OCI-LY1 (cell line): ENCODE data around the gene PTTG1IP2.

Source experiments
- H2AFZ ChIP-seq: fragments of 200-600 bp; sonication (generic), shearing (Covaris generic); 2 replicates; pipeline ENCODE4 v1.6.0; 2014; ENCODE audit warnings: antibody characterized with exemption, mild to moderate bottlenecking, low read length
- H3F3A ChIP-seq: fragments of 200-600 bp; sonication (generic), shearing (Covaris generic); 2 replicates; pipeline ENCODE4 v1.6.0; 2014; ENCODE audit warnings: mild to moderate bottlenecking, antibody characterized with exemption, low read length, moderate library complexity; ENCODE audit not compliant: insufficient read depth
- H3K27ac ChIP-seq: fragments of 200-600 bp; sonication (generic); 2 replicates; pipeline ENCODE4 v1.5.1; 2014; ENCODE audit warnings: low read length, mixed run types, mild to moderate bottlenecking, low read depth; ENCODE audit not compliant: poor library complexity, severe bottlenecking
- H3K27me3 ChIP-seq: fragments of 200-600 bp; sonication (generic); 2 replicates; pipeline ENCODE4 v1.6.0; 2014; ENCODE audit warnings: antibody characterized with exemption, mild to moderate bottlenecking, low read length, moderate library complexity; ENCODE audit not compliant: insufficient read depth
- H3K36me3 ChIP-seq: fragments of 200-600 bp; sonication (generic); 2 replicates; pipeline ENCODE4 v1.6.1; 2014; ENCODE audit warnings: mild to moderate bottlenecking, antibody characterized with exemption, low read length, moderate library complexity, mixed read lengths; ENCODE audit not compliant: insufficient read depth
- H3K4me1 ChIP-seq: fragments of 200-600 bp; sonication (generic); 2 replicates; pipeline ENCODE4 v1.5.1; 2014; ENCODE audit warnings: mild to moderate bottlenecking, low read length, moderate library complexity; ENCODE audit not compliant: insufficient read depth, severe bottlenecking
- H3K4me2 ChIP-seq: fragments of 200-600 bp; sonication (generic), shearing (Covaris generic); 2 replicates; pipeline ENCODE4 v1.6.1; 2014; ENCODE audit warnings: low read length
- H3K4me3 ChIP-seq: fragments of 200-600 bp; sonication (generic); 2 replicates; pipeline ENCODE4 v1.5.1; 2014; ENCODE audit warnings: low read length, low read depth, mild to moderate bottlenecking, mixed read lengths; ENCODE audit not compliant: poor library complexity, severe bottlenecking
- H3K79me2 ChIP-seq: fragments of 200-600 bp; shearing (Covaris generic); 2 replicates; pipeline ENCODE4 v1.6.1; 2016; ENCODE audit warnings: mixed run types, low read length, mixed read lengths; ENCODE audit not compliant: insufficient read depth
- H3K9ac ChIP-seq: fragments of 200-600 bp; sonication (generic), shearing (Covaris generic); 2 replicates; pipeline ENCODE4 v1.6.1; 2014; ENCODE audit warnings: mild to moderate bottlenecking, low read length, mixed read lengths
- H3K9me2 ChIP-seq: fragments of 200-600 bp; sonication (generic), shearing (Covaris generic); 2 replicates; pipeline ENCODE4 v1.6.1; 2014; ENCODE audit warnings: low read depth, mild to moderate bottlenecking, low read length, mixed read lengths
- H3K9me3 ChIP-seq: fragments of 200-600 bp; shearing (Covaris generic); 2 replicates; pipeline ENCODE4 v1.6.1; 2014; ENCODE audit warnings: low read length, mixed read lengths
- H4K20me1 ChIP-seq: fragments of 200-600 bp; sonication (generic), shearing (Covaris generic); 2 replicates; pipeline ENCODE4 v1.6.0; 2016; ENCODE audit warnings: mild to moderate bottlenecking, low read length; ENCODE audit not compliant: insufficient read depth
- CTCF ChIP-seq: fragments of 200-600 bp; sonication (generic), shearing (Covaris generic); IDR thresholded peaks from 2 replicates; pipeline ENCODE4 v1.5.1; 2017; ENCODE audit warnings: mild to moderate bottlenecking, antibody characterized with exemption, low read length, moderate library complexity, mixed read lengths
- EZH2 ChIP-seq: fragments of 200-600 bp; sonication (generic), shearing (Covaris generic); IDR thresholded peaks from 2 replicates; pipeline ENCODE4 v1.8.0; 2017; ENCODE audit warnings: borderline replicate concordance, mixed run types, mild to moderate bottlenecking, antibody characterized with exemption, low read length, moderate library complexity, mixed read lengths

Gene PTTG1IP2

GRCh38 chr7:90453259-90453891 is 16.1 kb upstream of the PTTG1IP2 start:
- Histone ChIP-seq H3K9ac (no peak overlapping the region), H3F3A (no peaks in the 10 kb centered on the region), H3K27me3 (no peaks in the 10 kb centered on the region), H3K36me3 (no peaks in the 10 kb centered on the region), H3K9me3 (no peaks in the 10 kb centered on the region), H2AFZ (no peak overlapping the region), H3K4me1 (no peaks in the 10 kb centered on the region), H3K4me3 (no peak overlapping the region), H4K20me1 (no peaks in the 10 kb centered on the region), H3K9me2 (no peaks in the 10 kb centered on the region), H3K79me2 (no peaks in the 10 kb centered on the region), H3K4me2 (no peak overlapping the region), H3K27ac (no peak overlapping the region)
- TF ChIP-seq EZH2, result no peak
- TF ChIP-seq CTCF, result no peak

GRCh38 chr7:90453931-90454330 is 15.5 kb upstream of the PTTG1IP2 start:
- Histone ChIP-seq H3K27me3 (no peaks in the 10 kb centered on the region), H3K27ac (no peak overlapping the region), H3K79me2 (no peaks in the 10 kb centered on the region), H3K9ac (no peak overlapping the region), H4K20me1 (no peaks in the 10 kb centered on the region), H3K4me3 (no peak overlapping the region), H3K36me3 (no peaks in the 10 kb centered on the region), H3K9me3 (no peaks in the 10 kb centered on the region), H3K4me1 (no peaks in the 10 kb centered on the region), H2AFZ (no peak overlapping the region), H3K4me2 (no peak overlapping the region), H3K9me2 (no peaks in the 10 kb centered on the region), H3F3A (no peaks in the 10 kb centered on the region)
- TF ChIP-seq CTCF (no peak), EZH2 (no peak)

DNA sequence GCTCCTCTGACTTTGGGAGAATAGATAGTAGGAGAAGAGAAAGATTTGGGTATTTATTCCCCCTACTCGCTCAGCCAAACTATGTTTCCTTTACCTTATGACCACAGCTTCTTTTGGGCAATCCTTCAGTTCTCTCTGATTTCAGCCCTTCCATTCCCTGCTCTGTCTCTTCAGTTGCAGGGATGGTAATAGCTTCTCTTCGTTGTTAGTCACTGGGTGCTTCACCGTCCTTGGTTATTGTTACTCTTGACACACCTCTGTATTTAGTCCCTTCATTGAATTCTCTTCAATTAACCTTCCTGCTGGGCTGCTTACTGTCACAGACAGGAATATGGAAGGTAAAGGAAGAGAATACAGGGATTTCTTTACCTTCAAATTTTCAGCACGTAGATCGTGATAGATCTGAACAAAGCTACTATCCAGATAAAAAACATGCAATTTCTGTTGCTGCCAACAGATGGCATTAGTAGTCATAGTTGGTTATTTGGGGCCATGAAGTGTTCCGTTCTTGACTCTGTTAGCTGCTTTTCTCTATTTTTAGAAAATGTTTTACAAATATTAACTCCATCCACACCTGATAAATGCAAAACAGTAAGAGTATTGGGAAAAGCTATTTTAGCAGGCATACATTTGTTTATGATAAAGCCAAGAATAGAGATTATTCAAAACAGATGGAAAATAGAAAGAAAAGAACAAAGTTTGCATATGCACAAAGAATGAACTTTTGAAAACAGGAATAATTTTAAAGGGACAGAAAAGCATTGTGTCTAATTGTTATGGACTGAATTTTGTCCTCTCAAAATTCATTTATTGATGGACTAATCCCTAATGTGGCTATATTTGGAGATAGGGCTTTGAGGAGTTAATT is 14.0 kb upstream of the PTTG1IP2 start:
- Histone ChIP-seq H3F3A (no peaks in the 10 kb centered on the region), H2AFZ (no peak overlapping the region), H3K9ac (no peak overlapping the region), H3K27ac (no peak overlapping the region), H3K36me3 (no peaks in the 10 kb centered on the region), H3K9me3 (no peaks in the 10 kb centered on the region), H3K4me1 (no peaks in the 10 kb centered on the region), H4K20me1 (no peaks in the 10 kb centered on the region), H3K4me2 (peak overlapping the region; percentile 37; the same call in 1 of the 2 replicates), H3K9me2 (no peaks in the 10 kb centered on the region), H3K4me3 (no peak overlapping the region), H3K27me3 (no peaks in the 10 kb centered on the region), H3K79me2 (no peaks in the 10 kb centered on the region)
- TF ChIP-seq EZH2, result no peak
- TF ChIP-seq CTCF, result peak; percentile 88
